Heart right ventricle (tissue), 16 donors: ENCODE measurements around the gene EIPR1. TPM values are rescaled to one million over a fixed set of nuclear protein-coding genes. Genes with fewer than 3 reads are reported as not detected.

Experiments
- ATAC-seq, 8 donors: fragments of 200-7000 bp; cut with Tn5 transposase; one replicate each; pipeline ENCODE4 v1.9.1; 2020; ENCODE audit warnings: mild to moderate bottlenecking in 8 of 8, moderate library complexity in 8 of 8, moderate number of reproducible peaks in 1 of 8
- DNase-seq, 2 donors: peaks; one replicate each; pipeline ENCODE4 v3.0.0-alpha.2; 2020
- H3K27ac ChIP-seq, 10 donors: fragments of 200-600 bp; sonication (generic) in 2 of 10; one replicate each; pipeline versions ENCODE4 v1.5.0 to v1.8.0; 2020 to 2022; ENCODE audit warnings: mild to moderate bottlenecking in 3 of 10
- H3K27me3 ChIP-seq, 7 donors: fragments of 200-600 bp; one replicate each; pipeline ENCODE4 v1.8.0; 2021 to 2022; ENCODE audit warnings: mild to moderate bottlenecking in 2 of 7
- H3K36me3 ChIP-seq, 9 donors: fragments of 200-600 bp; sonication (generic) in 1 of 9; one replicate each; pipeline versions ENCODE4 v1.5.0 to v1.8.0; 2020 to 2022; ENCODE audit warnings: mild to moderate bottlenecking in 2 of 9
- H3K4me1 ChIP-seq, 9 donors: fragments of 200-600 bp; sonication (generic) in 1 of 9; one replicate each; pipeline versions ENCODE4 v1.5.0 to v1.8.0; 2020 to 2022; ENCODE audit warnings: mild to moderate bottlenecking in 4 of 9
- H3K4me3 ChIP-seq, 10 donors: fragments of 200-600 bp; sonication (generic) in 2 of 10; one replicate each; pipeline versions ENCODE4 v1.5.0 to v1.8.0; 2020 to 2022; ENCODE audit warnings: mild to moderate bottlenecking in 7 of 10, moderate library complexity in 2 of 10
- H3K9me3 ChIP-seq, 11 donors: fragments of 200-600 bp in 10 of 11; sonication (generic) in 2 of 11; one replicate each; pipeline versions ENCODE4 v1.5.0 to v1.8.0; 2013 to 2022; ENCODE audit warnings: mild to moderate bottlenecking in 2 of 11, control low read depth in 1 of 11, moderate library complexity in 1 of 11
- CTCF ChIP-seq, 9 donors: fragments of 200-600 bp; sonication (generic) in 2 of 9; IDR thresholded peaks; one replicate each; pipeline versions ENCODE4 v1.5.0 to v1.8.0; 2021 to 2022; ENCODE audit warnings: antibody characterized with exemption in 9 of 9, mild to moderate bottlenecking in 5 of 9, moderate library complexity in 1 of 9
- WGBS, 2 donors: extraction: QIAGEN DNeasy Blood & Tissue Kit; methylation state at CpG; one replicate each; pipeline ENCODE4 v1.1.7; 2013; ENCODE audit warnings: inconsistent platforms in 1 of 2; 5-methylcytosine and 5-hydroxymethylcytosine counted together
- intact Hi-C, 10 donors: fragments of 100-400 bp; cut with DNase I; formaldehyde crosslinking; loops; one replicate each; pipeline versions ENCODE4 v1.11.1 to v1.14.2; 2022
- polyA plus RNA-seq, 2 donors: library from polyadenylated mRNA; stranded (reverse); fragments of 200-250 nt; gene quantifications; one replicate each; pipeline ENCODE4 v1.2.3, GENCODE V29; 2013
- total RNA-seq, 10 donors: library from RNA; stranded (reverse); fragmentation: NEBNext Ultra II Directional in 3 of 10; extraction: Animal tissue kit (Norgen Biotek cat#: 25700) in 3 of 10; gene quantifications; one replicate each; pipeline versions ENCODE4 v1.2.1 to v1.2.4, GENCODE V29; 2021 to 2023
- donor health status: Arrhythmogenic right ventricular cardiomyopathy.
- donor health status: ischemic (EF 13 %, LVEDD 7.1; RV severe dilation, severe dysfunction).
- donor health status: healthy with polysubstance abuse.
- donor health status: DM: no; HTN: yes; CAD: no.
- donor health status: DM: no; HTN: no; CAD: no.
- donor health status: ischemic (EF 25% LVEDD 6.9; RV normal size, moderate dysfunction).
- donor health status: ischemic (EF 25% LVEDD 5.7; RV mildly dilated, moderate dysfunction).
- donor health status: healthy.
- donor health status: DM: yes; HTN: yes; CAD: no.
- donor health status: Ischemic cardiomyopathy.
- donor health status: ischemic (EF 35%, LVEDD 5.7; RV mildly dilated, moderate dysfunction).
- donor health status: nonischemic (EF 11% LVEDD 7.7; RV severe dilation, severe dysfunction).
- donor health status: DM: yes; HTN: yes; CAD: no.
- donor health status: PGD.
- donor health status: ischemic (EF 29% LVEDD 5.4; RV normal size, mild dysfunction).
- donor health status: nonischemic (EF 23%, LVEDD 6.1; RV moderate dilation, normal function).

EIPR1 gene
- total and polyA plus RNA-seq, 12 donors = 6.8 to 22.3 (median 12.0) TPM

GRCh38 chr2:3146772-3147650 lies 230.6 kb downstream of the EIPR1 start:
- intact Hi-C loops = no loop called here
- WGBS, 2 donors = 78 to 87% methylated on average over 30 of the region's 30 CpGs
- no peak for TF ChIP-seq CTCF (IDR thresholded peaks at IDR 0.05)
- Histone ChIP-seq H3K36me3 (no peaks in the 10 kb centered on the region), H3K9me3 (no peaks in the 10 kb centered on the region), H3K27ac (no peak overlapping the region), H3K4me1 (no peaks in the 10 kb centered on the region), H3K4me3 (no peak overlapping the region), H3K27me3 (no peaks in the 10 kb centered on the region)
- ATAC-seq = no peak
- DNase-seq = no peak

- H3K27me3 ChIP-seq = no peaks in the 10 kb centered on the region
- H3K4me3 ChIP-seq = no peak overlapping the region
- ATAC-seq (no peak), DNase-seq (no peak)
- no peak overlapping the region for H3K27ac ChIP-seq
- WGBS, 2 donors = 66% methylated on average over 8 of the region's 8 CpGs
- no peaks in the 10 kb centered on the region for H3K4me1 ChIP-seq
- H3K36me3 ChIP-seq = no peaks in the 10 kb centered on the region
- no peak for TF ChIP-seq CTCF (IDR thresholded peaks at IDR 0.05)
- H3K9me3 ChIP-seq = no peaks in the 10 kb centered on the region
- intact Hi-C loops = no loop called here
Measured at GRCh38 chr2:3146175-3146574, 231.4 kb downstream of the EIPR1 start.

- no peak overlapping the region for H3K27ac ChIP-seq
- H3K4me1 ChIP-seq = no peaks in the 10 kb centered on the region
- no peak for DNase-seq
- no peak overlapping the region for H3K4me3 ChIP-seq
- intact Hi-C loops = no loop called here
- no peak for ATAC-seq
- 81 to 87% methylated on average over 15 of the region's 15 CpGs for WGBS, 2 donors
- no peaks in the 10 kb centered on the region for H3K9me3 ChIP-seq
- no peak for TF ChIP-seq CTCF (IDR thresholded peaks at IDR 0.05)
- no peaks in the 10 kb centered on the region for H3K27me3 ChIP-seq
- no peaks in the 10 kb centered on the region for H3K36me3 ChIP-seq
Measured at GRCh38 chr2:3145471-3146021, 232.1 kb downstream of the EIPR1 start.

GRCh38 chr2:3144856-3145255 lies 232.8 kb downstream of the EIPR1 start:
- DNase-seq = no peak
- H3K4me1 ChIP-seq = no peaks in the 10 kb centered on the region
- no peak overlapping the region for H3K4me3 ChIP-seq
- intact Hi-C loops = no loop called here
- H3K27ac ChIP-seq = no peak overlapping the region
- no peak for TF ChIP-seq CTCF (IDR thresholded peaks at IDR 0.05)
- WGBS, 2 donors = 85 to 87% methylated on average over 6 of the region's 6 CpGs
- H3K9me3 ChIP-seq = no peaks in the 10 kb centered on the region
- no peaks in the 10 kb centered on the region for H3K36me3 ChIP-seq
- ATAC-seq = no peak
- H3K27me3 ChIP-seq = no peaks in the 10 kb centered on the region
